ENCODE results near the gene GUCA2B. TPM values are rescaled to one million over a fixed set of nuclear protein-coding genes. Genes with fewer than 3 reads are reported as not detected.

GUCA2B gene
- total RNA-seq, 1 donor from 2014 or later: not detected

DNA sequence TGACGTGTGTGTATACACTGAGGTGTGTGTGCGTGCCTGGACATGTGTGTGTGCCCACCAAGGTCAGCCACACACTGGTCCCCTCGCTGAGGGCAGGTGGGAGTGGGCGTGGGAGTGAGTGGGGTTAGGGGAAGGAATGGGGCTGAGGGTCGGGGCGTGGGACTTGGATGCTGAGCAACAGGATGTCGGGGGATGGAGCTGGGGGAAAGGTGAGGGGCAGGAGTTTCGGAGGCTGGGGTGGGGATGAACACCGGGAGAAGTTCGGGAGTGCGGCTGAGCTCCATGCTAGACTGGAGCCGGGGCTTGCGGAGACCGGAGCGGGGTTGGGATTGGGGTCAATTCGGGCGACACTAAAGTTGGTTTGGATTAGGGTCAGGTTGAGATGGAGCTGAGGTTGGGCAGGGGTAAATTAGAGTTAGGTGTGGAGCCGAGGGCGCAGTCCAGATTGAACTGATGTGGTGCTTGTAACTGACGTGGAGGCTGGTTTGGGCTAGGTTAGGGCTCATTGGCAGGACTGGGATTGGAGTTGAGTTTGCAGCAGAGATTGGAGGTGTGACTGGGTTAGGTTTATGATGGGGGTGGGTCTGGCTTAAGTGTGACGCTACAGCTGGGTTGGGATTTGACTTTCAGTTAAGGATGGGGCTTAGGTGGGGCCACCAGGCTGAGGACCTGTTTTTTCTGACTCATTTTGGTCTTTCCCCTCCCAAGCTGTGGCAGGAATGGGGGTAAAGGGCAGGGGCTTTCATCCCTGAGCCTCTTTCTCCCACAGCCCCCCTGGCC is 14.6 kb downstream of the GUCA2B start:
- Mint-ChIP-seq H3K27ac (ENCODE audit: unreplicated experiment) (no peak overlapping the region), H3K36me3 (ENCODE audit: low read depth) (no peaks in the 10 kb centered on the region), H3K4me1 (peaks cover 22% of the 10 kb centered on the region), H3K4me3 (peak overlapping the region; percentile 1), H3K27me3 (ENCODE audit: low read depth) (no peaks in the 10 kb centered on the region), H3K9me3 (no peaks in the 10 kb centered on the region)
- DNase-seq (ENCODE audit: low read depth, low spot score): no peak
- no peak for TF ChIP-seq CTCF (conservative IDR thresholded peaks at IDR 0.05)

GRCh38 chr1:42168391-42168670 is 15.1 kb downstream of the GUCA2B start:
- no peaks in the 10 kb centered on the region for H3K9me3 Mint-ChIP-seq
- no peak for TF ChIP-seq CTCF (conservative IDR thresholded peaks at IDR 0.05)
- DNase-seq (ENCODE audit: low read depth, low spot score): no peak
- H3K27ac Mint-ChIP-seq (ENCODE audit: unreplicated experiment): no peak overlapping the region
- peaks cover 23% of the 10 kb centered on the region for H3K4me1 Mint-ChIP-seq
- H3K4me3 Mint-ChIP-seq: no peak overlapping the region
- H3K27me3 Mint-ChIP-seq (ENCODE audit: low read depth): no peaks in the 10 kb centered on the region
- H3K36me3 Mint-ChIP-seq (ENCODE audit: low read depth): no peaks in the 10 kb centered on the region

GRCh38 chr1:42168763-42169162 is 15.6 kb downstream of the GUCA2B start:
- no peak for TF ChIP-seq CTCF (conservative IDR thresholded peaks at IDR 0.05)
- no peak for DNase-seq (ENCODE audit: low read depth, low spot score)
- no peaks in the 10 kb centered on the region for H3K27me3 Mint-ChIP-seq (ENCODE audit: low read depth)

GRCh38 chr1:42170779-42171621 is 17.8 kb downstream of the GUCA2B start:
- TF ChIP-seq CTCF (conservative IDR thresholded peaks at IDR 0.05): no peak
- H3K36me3 Mint-ChIP-seq (ENCODE audit: low read depth): no peaks in the 10 kb centered on the region
- no peak overlapping the region for H3K27ac Mint-ChIP-seq (ENCODE audit: unreplicated experiment)
- no peaks in the 10 kb centered on the region for H3K27me3 Mint-ChIP-seq (ENCODE audit: low read depth)
- no peak overlapping the region for H3K4me3 Mint-ChIP-seq
- H3K9me3 Mint-ChIP-seq: no peaks in the 10 kb centered on the region
- DNase-seq (ENCODE audit: low read depth, low spot score): no peak
- H3K4me1 Mint-ChIP-seq: peaks cover 23% of the 10 kb centered on the region

More at GRCh38 chr1:42168763-42169162, 15.6 kb downstream of the GUCA2B start:
- Mint-ChIP-seq H3K9me3 (no peaks in the 10 kb centered on the region), H3K27ac (ENCODE audit: unreplicated experiment) (no peak overlapping the region), H3K4me3 (no peak overlapping the region), H3K4me1 (peaks cover 27% of the 10 kb centered on the region), H3K36me3 (ENCODE audit: low read depth) (no peaks in the 10 kb centered on the region)

DNA sequence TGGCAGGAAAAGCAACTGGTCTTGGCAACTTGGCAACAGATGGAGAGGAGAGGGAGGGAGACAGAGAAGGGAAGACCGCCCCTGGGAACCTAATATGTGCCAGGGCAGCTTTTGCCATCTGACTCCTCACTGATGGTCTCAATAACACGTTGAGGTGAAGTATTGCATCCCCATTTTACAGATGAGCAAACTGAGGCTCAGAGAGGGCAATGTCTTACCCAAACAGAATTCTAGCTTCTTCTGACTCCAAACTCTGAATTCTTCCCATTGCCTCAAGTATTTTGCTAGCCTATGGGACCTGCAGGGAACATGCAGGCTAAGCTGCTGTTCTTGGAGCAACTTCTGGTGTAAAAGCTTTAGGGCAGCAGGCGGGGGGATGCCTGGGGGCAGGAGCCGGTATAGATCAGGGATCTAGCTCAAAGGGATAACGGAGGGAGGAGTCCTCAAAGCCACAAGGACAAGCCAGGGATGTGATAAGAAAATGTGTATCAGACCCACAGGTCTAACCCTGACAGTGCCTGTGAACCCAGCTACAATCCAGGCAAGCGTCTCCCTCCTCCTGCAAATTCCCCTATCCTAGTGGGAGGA is 18.6 kb downstream of the GUCA2B start:
- TF ChIP-seq CTCF (conservative IDR thresholded peaks at IDR 0.05): no peak
- Mint-ChIP-seq H3K4me3 (peak overlapping the region; percentile 51), H3K4me1 (peaks cover 20% of the 10 kb centered on the region), H3K36me3 (ENCODE audit: low read depth) (no peaks in the 10 kb centered on the region), H3K27me3 (ENCODE audit: low read depth) (no peaks in the 10 kb centered on the region), H3K9me3 (no peaks in the 10 kb centered on the region), H3K27ac (ENCODE audit: unreplicated experiment) (no peak overlapping the region)
- no peak for DNase-seq (ENCODE audit: low read depth, low spot score)
